Measurements from ENCODE around the gene STMND1.
A peak's percentile ranks its signal among the peaks of the same experiment; 100 is the strongest.
"Not testable (repeated sequence)": the region's sequence is repeated elsewhere in the genome, so short reads cannot be mapped to it uniquely, and the experiment has no call there.

STMND1 gene

DNA sequence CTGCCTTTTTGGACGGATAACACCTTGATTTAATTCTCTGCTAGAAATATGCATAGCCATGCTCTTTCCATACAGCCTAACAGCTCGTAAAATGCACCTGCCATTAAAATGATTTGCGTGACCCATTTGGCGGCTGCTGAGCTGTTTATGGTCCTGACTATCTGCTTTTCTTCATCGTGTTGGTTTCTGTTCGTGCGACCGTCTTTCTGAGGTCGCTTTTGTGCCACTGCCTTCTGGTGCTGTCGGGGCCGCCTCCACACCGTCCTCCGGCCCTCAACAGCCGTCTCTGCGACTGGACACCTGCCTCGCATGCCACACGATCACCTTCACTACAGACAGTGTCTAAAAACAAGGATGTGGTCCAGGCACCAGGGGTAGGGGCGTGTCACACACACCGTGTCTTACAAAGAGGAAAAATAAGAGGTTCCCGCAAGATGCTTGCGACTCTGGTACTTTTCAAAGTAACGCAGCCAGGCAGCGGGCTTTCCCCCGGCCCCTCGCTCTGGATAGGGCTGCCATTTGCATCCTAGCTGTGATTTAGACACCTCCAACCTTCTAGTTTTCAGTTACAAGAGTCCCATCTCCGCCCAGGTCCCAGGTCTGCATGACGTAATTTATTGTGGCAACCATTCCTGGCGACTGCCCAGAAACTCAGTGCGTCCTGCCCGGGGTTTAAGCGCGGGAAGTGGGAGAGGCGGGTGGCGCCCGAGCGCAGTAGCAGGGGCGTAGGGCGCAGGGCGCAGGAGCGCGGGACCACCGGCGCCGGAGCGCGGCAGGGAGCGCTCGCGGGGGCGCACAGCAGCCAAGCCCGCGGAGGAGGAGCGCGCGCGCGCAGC lies at the start of gene STMND1:
Gene STMND1, plus strand, starts transcription at position 629 of the 836 bp plus-strand sequence. CDS start 208 bp downstream, outside the sequence.
- DNase-seq: peak; percentile 59

DNA sequence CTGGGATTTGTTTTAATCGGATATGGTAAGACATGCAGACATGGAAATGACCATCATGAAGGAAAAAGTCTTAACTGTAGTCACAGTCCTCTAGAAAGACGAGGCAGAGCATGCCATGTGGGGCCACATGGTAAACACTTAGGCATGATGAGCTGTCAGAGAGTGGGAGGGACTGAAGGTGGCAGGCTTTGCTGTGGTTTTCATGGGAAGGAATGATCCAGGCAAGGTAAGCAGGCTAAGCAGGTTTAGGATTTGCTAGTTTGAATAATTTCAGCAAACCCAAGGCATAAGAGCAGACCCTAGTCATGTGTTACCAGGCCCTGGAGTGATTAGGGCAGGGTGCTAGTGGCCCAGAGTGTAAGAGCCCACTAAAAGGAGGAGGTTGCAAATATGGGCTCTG lies 47.2 kb upstream of the STMND1 start:
- DNase-seq: no peak

DNA sequence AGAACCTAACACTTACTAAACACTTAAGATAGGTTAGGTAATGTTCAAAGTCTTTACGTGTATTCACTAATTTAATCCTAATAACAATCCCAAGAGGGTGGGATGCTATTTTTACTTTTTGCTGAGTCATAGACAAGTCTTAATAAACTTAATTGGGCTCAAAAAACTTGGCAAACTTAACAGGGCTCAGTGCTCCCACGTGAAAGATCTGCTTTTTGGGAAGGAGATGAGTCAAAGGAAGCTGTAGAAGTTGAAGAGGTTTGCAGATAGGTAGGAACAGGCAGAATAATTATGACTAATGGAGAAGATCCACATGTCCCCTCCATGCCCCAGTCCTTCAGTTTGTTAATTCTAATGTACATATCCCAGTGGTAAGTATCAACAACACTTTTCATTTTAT lies 44.5 kb upstream of the STMND1 start:
- no peak for DNase-seq

DNA sequence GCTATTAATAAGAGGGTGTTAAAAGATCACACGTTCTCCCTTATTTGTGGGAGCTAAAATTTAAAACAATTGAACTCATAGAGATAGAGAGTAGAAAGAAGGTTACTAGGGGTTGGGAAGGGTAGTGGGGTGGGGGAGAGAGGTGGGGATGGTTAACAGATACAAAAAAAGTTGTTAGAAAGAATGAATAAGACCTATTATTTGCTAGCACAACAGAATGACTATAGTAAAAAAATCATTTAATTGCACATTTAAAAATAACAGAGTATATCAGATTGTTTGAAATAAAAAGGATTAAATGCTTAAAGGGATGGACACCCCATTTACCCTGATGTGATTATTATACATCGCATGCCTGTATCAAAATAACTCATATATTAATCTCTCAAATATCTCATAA lies 43.3 kb upstream of the STMND1 start:
- no peak for DNase-seq

DNA sequence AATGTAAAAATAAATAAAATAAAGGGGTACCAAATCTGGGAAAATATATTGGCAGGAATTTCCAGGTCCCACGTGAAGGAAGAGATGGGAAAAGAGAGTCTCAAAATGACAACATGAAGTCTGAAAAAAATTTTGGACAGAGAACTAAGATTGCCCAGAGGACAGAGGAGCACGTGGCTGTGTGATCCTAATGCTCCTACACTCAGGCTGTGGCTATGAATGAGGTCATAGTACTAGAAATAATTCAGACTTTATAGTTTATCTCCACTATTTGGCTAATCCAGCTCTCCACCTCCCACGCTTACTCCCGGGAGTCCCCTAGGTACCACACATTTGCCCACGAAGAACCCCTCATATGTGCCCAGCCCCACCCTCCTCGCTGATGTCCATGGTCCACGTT lies 42.8 kb upstream of the STMND1 start:
- no peak for DNase-seq

DNA sequence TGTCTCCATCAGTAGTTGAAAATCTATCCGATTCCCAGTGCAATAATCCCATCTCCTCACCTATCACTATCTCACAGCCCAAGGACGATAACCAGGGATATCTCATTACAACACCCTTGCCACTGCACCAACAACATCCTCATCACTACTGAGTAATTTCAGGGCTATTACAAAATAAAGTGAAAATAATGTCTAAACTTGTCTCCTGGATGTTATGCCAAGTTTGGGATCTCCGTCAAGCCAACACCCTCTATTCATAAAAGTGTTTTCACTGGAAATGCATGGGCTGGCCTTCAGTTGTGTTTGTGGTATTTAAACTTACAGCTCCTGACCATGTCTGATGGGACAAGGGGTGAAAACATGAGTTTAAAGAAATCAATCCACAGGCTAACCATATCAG lies 42.0 kb upstream of the STMND1 start:
- DNase-seq: no peak

DNA sequence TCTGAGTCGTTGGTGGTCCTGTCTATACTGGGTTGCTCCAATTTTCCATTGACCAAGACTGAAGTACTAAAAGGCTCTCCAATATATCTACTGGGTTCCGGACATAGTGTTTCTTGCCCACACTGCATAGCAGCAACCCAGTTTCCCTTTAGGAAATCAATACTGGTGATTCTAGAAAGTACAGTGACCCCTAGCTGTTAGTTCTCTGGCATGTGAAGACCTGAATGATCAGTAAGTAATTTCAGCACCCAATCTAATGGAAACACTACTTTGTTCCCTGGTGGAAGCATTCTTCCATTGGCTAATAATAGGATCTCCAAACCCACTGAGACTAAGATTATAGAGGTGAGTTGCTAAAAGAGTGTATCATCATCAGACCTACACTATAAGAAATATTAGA lies 40.8 kb upstream of the STMND1 start:
- no peak for DNase-seq

DNA sequence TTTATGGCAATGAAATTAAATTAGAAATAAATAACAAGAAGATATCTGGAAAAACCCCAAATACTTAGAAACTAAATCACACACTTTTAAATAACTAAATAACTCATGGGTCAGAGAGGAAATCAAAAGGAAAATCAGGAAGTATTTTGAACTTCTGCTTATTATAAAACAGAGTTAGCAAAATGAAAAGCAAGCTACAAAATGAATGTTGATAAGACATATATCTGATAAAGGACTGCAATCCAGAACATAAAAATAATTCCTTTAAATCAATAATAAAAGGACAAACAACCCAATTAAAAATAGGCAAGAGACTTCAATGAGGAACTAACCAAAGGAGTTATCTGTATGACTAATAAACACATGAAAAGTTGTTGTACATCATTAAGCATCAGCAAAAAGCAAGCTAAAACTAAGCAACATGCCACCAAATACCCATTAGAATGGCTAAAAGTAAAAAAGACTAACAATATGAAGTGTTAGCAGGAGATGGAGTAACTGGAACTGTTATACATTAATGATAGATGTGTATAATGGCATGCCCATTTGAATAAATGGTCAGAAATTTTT lies 38.9 kb upstream of the STMND1 start:
- DNase-seq: no peak

DNA sequence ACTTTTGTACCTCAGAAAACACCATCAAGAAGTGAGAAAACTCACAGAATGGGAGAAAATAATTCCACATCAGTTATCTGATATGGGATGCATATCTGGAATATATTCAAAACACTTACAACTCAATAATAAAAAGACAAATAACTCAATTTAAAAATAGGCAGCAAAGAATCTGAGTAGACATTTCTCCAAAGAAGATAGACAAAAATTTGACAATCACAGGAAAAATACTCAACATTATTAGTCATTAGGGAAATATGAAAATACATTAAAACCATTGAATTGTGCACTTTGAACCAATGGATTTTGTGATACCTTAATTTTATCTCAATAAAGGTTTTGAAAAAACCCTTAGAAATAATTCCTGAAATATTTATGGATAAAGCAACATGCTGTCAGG lies 36.9 kb upstream of the STMND1 start:
- no peak for DNase-seq

DNA sequence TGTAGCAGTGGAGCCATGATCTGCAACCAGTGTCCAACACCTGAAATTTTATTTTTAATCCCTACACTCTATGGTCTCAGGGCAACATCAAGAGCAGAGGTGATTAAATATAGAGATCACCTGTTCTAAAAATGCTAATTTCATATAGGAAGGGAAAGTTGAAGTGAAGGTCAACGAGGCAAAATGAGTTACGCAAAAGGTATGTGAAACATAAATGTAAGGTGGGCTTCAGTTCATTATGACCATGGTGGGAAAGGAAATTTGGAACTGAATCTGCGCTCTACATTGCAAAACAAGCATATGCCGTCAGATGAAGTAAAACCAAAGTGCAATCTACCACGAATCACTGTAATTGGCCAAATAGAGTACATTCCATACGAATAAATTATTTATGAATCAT lies 35.2 kb upstream of the STMND1 start:
- no peak for DNase-seq

DNA sequence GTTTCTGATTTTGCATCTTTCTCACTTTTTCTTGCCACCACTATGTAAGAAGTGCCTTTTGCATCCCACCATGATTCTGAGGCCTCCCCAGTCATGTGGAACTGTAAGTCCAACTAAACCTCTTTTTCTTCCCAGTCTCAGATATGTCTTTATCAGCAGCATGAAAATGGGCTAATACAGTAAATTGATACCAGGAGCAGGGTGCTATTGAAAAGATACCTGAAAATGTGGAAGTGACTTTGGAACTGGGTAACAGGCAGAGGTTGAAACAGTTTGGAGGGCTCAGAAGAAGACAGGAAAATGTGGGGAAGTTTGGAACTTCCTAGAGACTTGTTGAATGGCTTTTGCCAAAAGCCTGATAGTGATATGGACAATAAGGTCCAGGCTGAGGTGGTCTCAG lies 32.9 kb upstream of the STMND1 start:
- DNase-seq: not testable (repeated sequence)

DNA sequence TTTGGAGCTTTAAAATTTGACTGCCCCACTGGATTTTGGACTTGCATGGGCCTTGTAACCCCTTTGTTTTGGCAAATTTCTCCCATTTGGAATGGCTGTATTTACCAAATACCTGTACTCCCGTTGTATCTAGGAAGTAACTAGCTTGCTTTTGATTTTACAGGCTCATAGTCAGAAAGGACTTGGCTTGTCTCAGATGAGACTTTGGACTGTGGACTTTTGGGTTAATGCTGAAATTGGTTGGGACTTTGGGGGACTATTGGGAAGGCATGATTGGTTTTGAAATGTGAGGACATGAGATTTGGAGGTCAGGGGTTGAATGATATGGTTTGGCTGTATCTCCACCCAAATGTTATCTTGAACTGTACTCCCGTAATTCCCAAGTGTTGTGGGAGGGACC lies 31.4 kb upstream of the STMND1 start:
- not testable (repeated sequence) for DNase-seq

DNA sequence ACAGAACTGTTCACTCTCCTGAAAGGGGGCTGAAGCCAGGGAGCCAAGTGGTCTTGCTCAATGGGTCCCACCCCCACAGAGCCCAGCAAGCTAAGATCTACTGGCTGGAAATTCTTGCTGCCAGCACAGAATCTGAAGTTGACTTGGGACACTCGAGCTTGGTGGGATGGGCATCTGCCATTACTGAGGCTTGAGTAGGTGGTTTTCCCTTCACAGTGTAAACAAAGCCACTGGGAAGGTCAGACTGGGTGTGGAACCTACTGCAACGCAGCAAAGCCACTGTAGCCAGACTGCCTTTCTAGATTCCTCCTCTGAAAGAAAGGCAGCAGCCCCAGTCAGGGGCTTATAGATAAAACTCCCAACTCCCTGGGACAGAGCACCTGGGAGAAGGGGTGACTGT lies 28.3 kb upstream of the STMND1 start:
- DNase-seq: not testable (repeated sequence)

DNA sequence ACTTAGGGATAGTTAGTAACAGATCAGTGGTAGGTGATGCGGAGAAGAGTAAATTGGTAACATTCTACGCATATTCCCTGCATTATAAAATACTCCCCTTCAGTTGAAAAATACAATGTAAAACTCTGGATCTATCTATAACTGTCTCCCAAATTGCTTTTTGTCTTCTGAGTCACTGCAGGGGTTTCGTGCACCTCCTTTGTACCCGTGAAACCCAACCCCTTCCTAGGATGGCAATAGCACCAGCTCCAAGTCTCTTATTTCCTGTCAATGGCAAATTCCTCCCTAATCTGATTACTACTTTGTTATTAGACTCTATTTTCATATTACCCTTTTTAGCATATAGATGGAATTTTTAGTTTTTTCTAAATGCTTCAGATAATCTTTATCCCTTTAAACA lies 20.6 kb upstream of the STMND1 start:
- DNase-seq: no peak

DNA sequence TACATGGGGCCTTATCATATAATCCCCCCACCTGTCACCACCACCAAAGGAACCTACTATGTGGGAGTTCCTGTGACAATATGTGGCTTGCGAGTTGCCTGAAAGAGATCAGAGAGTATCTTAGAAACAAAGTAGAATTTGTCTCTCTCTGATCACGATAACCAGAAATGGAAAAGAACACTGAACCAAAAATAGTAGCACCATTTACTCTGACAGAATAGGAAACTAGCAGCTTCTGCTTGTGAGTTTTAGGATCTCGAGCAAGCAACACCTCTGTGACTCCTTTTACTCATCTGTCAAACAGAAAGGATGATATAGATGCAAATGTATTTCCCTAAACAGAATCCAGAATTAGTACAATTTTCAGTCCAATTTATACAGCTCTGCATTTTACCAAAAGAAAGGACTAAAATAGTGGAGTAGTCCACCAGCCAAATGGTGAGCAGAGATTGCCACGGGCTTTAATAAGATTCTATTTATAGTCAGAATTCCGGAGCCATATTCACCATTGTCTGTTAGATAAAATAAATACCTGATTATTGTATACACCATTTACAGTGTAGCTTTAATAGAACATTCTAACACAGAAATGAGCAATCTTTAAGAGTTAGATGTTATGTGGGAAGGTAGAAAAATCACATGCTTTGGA lies 19.9 kb upstream of the STMND1 start:
- no peak for DNase-seq

DNA sequence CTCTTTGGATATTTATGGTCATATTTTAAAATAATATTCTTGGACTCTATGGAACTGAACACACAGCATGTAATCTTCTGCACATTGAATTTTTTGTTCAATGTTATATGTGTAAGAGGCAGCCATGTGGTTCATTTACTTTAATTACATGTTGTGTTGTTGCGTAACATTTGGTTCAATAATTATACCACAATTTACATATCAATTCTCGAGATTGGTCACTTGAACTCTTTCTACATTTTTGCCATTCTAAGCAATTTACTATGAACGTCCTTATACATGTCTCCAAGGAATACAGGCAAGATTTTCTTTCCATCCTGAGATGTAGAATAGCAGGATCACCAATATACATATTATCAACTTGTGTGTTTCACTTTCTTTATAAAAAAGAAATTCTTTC lies 18.5 kb upstream of the STMND1 start:
- DNase-seq: no peak

DNA sequence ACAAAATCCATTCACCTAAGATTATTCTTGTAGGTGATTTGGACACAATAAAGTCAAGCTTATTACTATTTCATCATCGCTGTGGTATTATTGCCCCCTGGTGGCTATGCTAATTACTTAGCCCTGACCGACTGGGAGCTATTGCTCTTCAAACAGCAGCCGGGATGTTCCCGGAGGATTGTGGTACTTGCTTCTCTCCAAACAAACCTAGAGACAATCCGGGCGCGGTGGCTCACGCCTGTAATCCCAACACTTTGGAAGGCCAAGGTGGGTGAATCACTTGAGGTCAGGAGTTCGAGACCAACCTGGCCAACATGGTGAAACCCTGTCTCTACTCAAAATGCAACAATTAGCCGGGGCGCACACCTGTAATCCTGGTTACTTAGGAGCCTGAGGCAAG lies 15.4 kb upstream of the STMND1 start:
- peak; percentile 43 for DNase-seq

DNA sequence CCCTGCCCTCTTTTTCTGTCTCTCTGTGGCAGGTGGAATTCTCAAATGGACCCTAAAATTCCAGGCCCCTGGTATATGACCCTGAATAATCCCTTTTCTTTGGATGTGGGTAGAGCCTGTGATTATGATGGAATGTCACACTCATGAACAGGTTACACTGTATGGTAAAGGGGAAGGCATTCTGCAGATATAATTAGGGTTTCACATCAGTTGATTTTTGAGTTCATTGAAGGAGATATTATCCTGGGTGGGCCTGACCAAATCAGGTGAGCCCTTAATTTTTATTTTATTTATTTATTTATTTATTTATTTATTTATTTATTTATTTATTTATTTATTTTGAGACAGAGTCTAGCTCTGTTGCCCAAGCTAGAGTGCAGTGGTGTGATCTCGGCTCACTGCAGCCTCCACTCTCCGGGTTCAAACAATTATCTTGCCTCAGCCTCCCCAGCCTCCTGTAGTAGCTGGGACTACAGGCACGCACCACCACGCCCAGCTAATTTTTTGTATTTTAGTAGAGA lies 13.7 kb upstream of the STMND1 start:
- no peak for DNase-seq

DNA sequence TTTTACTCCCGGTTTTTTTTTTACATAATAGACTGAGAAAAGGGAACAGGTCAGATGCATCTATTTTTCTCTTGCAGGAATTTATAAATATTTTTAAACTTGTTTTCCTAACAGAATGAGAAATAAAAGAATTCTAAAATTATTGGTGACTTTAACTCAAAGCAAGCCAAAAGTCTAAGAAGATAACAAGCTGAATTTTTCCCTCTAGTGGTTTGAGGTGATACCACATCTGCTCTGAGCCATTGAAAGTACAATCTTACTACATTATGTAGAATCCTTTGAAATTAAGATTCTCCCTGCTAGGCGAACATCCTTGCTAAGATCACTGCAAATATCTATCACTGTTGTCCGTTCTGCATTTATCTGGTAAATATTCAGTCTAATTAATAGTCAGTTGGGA lies 10.7 kb upstream of the STMND1 start:
- DNase-seq: no peak

DNA sequence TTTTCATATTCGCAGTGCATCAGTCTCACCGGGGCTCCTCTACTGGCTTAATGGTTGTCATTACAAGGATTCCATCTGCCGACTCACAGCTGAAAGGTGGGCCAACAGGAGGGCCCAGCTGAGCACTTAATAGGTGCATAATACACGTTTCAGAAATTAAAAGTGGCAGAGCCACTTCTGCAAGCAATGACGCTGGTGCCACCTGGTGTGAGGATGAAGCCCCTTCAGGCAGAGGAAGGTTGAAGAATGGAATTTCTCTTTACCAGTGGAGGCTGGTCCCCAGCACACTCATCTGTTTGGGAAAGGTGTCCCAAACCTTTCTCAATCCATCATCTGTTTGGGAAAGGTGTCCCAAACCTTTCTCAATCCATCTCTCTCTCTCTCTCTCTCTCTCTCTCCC lies 8.2 kb upstream of the STMND1 start:
- DNase-seq: peak; percentile 58

DNA sequence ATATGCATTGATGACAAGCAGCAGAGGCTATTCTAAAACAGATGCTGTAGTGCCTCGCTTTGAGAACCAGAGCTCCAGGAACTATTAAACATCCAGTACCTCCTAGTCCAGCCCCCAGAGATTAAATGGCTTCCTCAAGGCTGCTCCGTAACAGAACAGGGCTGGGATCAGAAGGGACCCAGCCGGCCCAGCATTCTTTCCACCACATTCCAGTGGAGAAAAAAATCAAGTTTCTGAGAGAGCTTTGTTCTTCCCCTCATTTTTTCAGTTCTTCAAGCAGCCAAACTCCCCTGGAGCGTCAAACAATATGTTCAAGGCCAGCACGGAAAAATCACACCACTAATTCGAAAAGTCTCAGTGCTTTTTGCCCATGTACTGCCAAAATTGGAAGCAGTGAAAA lies 5.8 kb upstream of the STMND1 start:
- no peak for DNase-seq

DNA sequence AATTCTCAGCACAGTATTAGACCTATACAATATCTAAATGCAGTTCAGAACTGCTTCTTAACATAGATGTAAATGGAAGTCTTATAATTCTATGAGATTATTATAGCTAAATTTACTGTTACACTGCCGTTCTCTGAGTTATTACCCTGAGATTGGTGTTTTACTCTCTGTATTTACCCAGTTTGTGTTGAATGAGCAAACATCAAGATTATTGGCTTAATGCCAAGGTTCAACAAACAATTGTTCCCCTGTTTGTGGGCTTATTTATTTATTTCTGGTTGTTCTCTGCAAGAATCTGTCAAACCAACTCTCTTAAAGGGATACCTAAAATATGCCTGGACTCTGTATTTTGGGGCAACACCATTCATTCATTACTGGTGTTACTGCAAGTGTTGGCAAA lies 5.2 kb upstream of the STMND1 start:
- DNase-seq: peak; percentile 48

DNA sequence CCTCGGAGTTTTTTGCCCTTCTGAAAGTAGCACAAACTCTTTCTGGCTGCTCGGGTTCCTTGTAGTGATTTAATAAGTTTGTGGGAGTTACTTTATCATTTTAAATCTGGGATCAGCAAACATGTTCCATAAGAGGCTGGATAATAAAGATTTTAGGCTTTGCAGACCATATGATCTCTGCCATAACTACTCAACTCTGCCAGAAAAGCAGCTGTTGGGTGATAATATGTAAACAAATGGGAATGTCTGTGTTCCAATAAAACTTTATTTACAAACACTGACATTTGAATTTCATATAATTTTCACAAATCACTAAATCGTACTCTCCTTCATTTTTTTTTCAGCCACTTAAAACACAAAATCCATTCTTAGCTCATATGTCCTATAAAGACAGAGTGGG lies 3.9 kb upstream of the STMND1 start:
- no peak for DNase-seq

DNA sequence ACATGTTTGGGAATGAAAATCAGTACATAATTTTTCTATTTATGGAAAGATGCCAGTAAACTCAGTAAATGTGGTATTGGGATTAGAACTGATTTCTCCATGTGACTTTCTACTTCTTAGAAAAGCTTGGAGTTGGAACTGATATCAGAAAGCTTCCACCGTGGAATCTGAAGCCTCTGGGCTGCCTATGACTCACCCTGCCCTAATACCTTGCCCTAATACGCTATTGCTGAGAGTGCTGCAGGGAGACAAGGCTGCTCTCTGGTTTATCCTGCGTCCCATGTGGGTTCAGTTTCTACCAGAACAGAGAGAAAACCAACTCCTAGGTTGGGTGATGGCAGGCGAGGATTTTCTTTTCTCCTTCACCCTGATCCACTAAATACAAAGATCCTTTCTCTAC lies 3.3 kb upstream of the STMND1 start:
- no peak for DNase-seq
